ENCODE measurements around the gene RPL23.

The RPL23 gene

GRCh38 chr17:38875477-38876075, 22.1 kb upstream of the RPL23 start:
- no peak overlapping the region for H3K4me3 ChIP-seq (ENCODE audit: low read depth, low read length)
- no peak for TF ChIP-seq CTCF (conservative IDR thresholded peaks at IDR 0.05; ENCODE audit: low read depth, low read length)
- DNase-seq (ENCODE audit: low read depth) = no peak

GRCh38 chr17:38874505-38875400, 21.2 kb upstream of the RPL23 start:
- H3K4me3 ChIP-seq (ENCODE audit: low read depth, low read length) = peak overlapping the region; percentile 17
- TF ChIP-seq CTCF (conservative IDR thresholded peaks at IDR 0.05; ENCODE audit: low read depth, low read length) = no peak
- DNase-seq (ENCODE audit: low read depth) = peak; percentile 44

- H3K4me3 ChIP-seq (ENCODE audit: low read depth, low read length) = no peak overlapping the region
- TF ChIP-seq CTCF (conservative IDR thresholded peaks at IDR 0.05; ENCODE audit: low read depth, low read length) = no peak
- DNase-seq (ENCODE audit: low read depth) = no peak
Measured at GRCh38 chr17:38873640-38874380, 20.3 kb upstream of the RPL23 start.

- no peak for DNase-seq (ENCODE audit: low read depth)
- H3K4me3 ChIP-seq (ENCODE audit: low read depth, low read length) = no peak overlapping the region
- TF ChIP-seq CTCF (conservative IDR thresholded peaks at IDR 0.05; ENCODE audit: low read depth, low read length) = no peak
Measured at GRCh38 chr17:38872671-38873385, 19.3 kb upstream of the RPL23 start.

- peak overlapping the region; percentile 97 for H3K4me3 ChIP-seq (ENCODE audit: low read depth, low read length)
- TF ChIP-seq CTCF (conservative IDR thresholded peaks at IDR 0.05; ENCODE audit: low read depth, low read length) = no peak
- DNase-seq (ENCODE audit: low read depth) = no peak
Measured at GRCh38 chr17:38872027-38872511, 18.5 kb upstream of the RPL23 start.

GRCh38 chr17:38871247-38872015, 17.9 kb upstream of the RPL23 start:
- DNase-seq (ENCODE audit: low read depth) = peak; percentile 72
- TF ChIP-seq CTCF (conservative IDR thresholded peaks at IDR 0.05; ENCODE audit: low read depth, low read length) = no peak

More at GRCh38 chr17:38871247-38872015, 17.9 kb upstream of the RPL23 start:
- peak overlapping the region; percentile 97 for H3K4me3 ChIP-seq (ENCODE audit: low read depth, low read length)
